Esophagus muscularis mucosa (tissue), 3 donors: ENCODE results near the gene NSF.

Experiments
- EP300 ChIP-seq: sonication (generic); formaldehyde crosslinking; IDR thresholded peaks from one replicate; pipeline ENCODE4 v1.6.1; 2017; ENCODE audit warnings: antibody characterized with exemption
- TF ChIP-seq, protein P1 (sequence below), 3 experiments: fragments of 200-600 bp in 2 of 3; fragments of 450-650 bp in 1 of 3; sonication (generic) in 2 of 3; IDR thresholded peaks; one replicate each; pipeline ENCODE4 v1.5.1; 2017 to 2019; ENCODE audit warnings: antibody characterized with exemption in 3 of 3, mild to moderate bottlenecking in 2 of 3, moderate library complexity in 1 of 3

DNA sequence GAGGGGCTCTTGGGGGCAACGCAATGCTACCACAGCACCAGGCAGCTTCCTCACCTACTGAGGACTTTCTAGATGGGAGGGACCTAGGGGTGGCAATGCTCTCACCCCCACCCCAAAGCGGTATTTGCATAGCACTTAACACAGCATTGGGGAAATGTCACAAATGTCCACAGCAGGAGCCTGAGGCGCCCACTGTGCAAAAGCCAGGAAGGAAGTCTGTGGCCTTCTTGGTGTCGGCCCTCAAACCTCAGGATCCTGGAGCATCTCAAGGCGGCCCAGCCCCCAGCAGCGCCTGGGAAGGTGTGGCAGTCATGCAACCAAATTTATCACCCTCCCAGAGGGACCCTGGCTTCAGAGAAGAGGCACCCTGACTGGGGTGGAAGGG, 182.7 kb downstream of the NSF start:
- TF ChIP-seq EP300 = no peak
- TF ChIP-seq, protein P1, sequence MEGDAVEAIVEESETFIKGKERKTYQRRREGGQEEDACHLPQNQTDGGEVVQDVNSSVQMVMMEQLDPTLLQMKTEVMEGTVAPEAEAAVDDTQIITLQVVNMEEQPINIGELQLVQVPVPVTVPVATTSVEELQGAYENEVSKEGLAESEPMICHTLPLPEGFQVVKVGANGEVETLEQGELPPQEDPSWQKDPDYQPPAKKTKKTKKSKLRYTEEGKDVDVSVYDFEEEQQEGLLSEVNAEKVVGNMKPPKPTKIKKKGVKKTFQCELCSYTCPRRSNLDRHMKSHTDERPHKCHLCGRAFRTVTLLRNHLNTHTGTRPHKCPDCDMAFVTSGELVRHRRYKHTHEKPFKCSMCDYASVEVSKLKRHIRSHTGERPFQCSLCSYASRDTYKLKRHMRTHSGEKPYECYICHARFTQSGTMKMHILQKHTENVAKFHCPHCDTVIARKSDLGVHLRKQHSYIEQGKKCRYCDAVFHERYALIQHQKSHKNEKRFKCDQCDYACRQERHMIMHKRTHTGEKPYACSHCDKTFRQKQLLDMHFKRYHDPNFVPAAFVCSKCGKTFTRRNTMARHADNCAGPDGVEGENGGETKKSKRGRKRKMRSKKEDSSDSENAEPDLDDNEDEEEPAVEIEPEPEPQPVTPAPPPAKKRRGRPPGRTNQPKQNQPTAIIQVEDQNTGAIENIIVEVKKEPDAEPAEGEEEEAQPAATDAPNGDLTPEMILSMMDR (IDR thresholded peaks at IDR 0.05) = no peak
